Measurements from ENCODE around the gene DTX1.

Gene DTX1

DNA sequence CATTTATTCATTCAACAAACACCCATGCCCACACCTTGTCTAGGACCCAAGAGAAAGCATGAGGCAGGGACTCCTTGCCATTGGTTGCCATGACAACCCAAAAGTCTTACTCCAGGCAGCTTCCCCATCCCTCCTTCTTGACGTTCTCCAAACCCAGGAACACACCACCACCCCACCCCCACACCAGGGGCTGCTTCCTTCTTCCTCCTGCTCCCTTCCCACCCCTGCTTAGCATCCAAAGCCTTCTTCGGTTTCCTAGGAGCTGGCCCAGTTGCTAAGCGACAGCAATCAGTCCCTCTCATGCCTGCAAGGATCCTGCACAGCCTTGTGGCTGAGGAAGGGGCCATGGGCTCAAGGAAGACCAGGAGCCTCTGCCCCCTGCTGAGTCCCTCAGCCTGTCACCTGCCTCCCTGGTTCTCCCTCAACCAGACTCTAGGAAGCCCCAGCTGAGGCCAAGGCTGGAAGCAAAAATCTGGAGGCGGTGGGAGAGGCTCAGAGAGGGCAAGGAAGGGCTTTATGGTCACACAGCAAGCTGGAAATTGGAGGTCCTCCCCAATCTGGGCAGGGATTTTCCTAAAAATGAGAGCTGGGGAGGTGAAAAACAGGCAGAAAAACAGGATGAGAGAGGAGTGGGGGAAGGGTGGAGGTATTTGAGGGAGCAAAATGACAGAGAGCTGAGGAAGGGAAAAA is 63.6 kb downstream of the DTX1 start:
- no peak overlapping the region for H3K27ac ChIP-seq (ENCODE audit: low read depth, low read length)
- no peaks in the 10 kb centered on the region for H3K4me1 ChIP-seq (ENCODE audit: control insufficient read depth in 5 of 5, insufficient read depth in 5 of 5, low read length in 5 of 5)
- H3K9me3 ChIP-seq (ENCODE audit: control insufficient read depth in 5 of 5, low read length in 5 of 5): peaks cover 0 to 5% (median 3%) of the 10 kb centered on the region in 5 donors
- H3K36me3 ChIP-seq (ENCODE audit: control insufficient read depth in 5 of 5, insufficient read depth in 5 of 5, low read length in 5 of 5): no peaks in the 10 kb centered on the region
- no peak overlapping the region for H3K4me3 ChIP-seq (ENCODE audit: low read depth in 1 of 5, low read length in 5 of 5)
- peaks cover 0 to 16% (median 4%) of the 10 kb centered on the region in 5 donors for H3K27me3 ChIP-seq (ENCODE audit: control insufficient read depth in 5 of 5, insufficient read depth in 4 of 5, low read length in 5 of 5)
- H3K9ac ChIP-seq (ENCODE audit: low read length in 5 of 5): no peak overlapping the region

- Histone ChIP-seq H3K4me1 (ENCODE audit: control insufficient read depth in 5 of 5, insufficient read depth in 5 of 5, low read length in 5 of 5) (no peaks in the 10 kb centered on the region), H3K4me3 (ENCODE audit: low read depth in 1 of 5, low read length in 5 of 5) (no peak overlapping the region), H3K27me3 (ENCODE audit: control insufficient read depth in 5 of 5, insufficient read depth in 4 of 5, low read length in 5 of 5) (peaks cover 0 to 16% (median 4%) of the 10 kb centered on the region in 5 donors), H3K9me3 (ENCODE audit: control insufficient read depth in 5 of 5, low read length in 5 of 5) (peaks cover 0 to 5% (median 3%) of the 10 kb centered on the region in 5 donors), H3K27ac (ENCODE audit: low read depth, low read length) (no peak overlapping the region), H3K36me3 (ENCODE audit: control insufficient read depth in 5 of 5, insufficient read depth in 5 of 5, low read length in 5 of 5) (no peaks in the 10 kb centered on the region), H3K9ac (ENCODE audit: low read length in 5 of 5) (no peak overlapping the region)
Measured at GRCh38 chr12:113120670-113121370, 64.3 kb downstream of the DTX1 start.

DNA sequence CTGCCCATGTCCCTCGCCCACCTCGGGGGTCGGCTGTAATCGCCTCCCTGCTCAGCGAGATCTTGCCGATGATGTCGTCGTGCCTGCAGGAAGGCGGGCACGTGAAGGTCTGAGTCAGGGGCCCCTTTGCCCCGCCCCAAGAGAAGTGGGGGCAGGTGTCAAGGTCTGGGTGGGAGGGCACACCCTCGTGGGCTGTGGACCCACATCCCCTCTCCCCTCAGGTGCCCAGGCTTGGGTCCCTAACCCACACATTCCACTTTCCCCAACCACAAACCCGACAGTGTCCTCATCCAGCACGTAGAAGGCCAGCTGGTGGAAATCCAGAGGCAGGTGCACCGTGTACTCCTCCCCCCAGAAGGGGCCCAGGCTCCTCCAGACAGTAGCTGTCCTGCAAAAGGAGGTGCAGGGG is 71.3 kb downstream of the DTX1 start:
- Histone ChIP-seq H3K4me1 (ENCODE audit: control insufficient read depth in 5 of 5, insufficient read depth in 5 of 5, low read length in 5 of 5) (no peaks in the 10 kb centered on the region), H3K9ac (ENCODE audit: low read length in 5 of 5) (no peak overlapping the region), H3K36me3 (ENCODE audit: control insufficient read depth in 5 of 5, insufficient read depth in 5 of 5, low read length in 5 of 5) (no peaks in the 10 kb centered on the region), H3K27ac (ENCODE audit: low read depth, low read length) (no peak overlapping the region), H3K4me3 (ENCODE audit: low read depth in 1 of 5, low read length in 5 of 5) (no peak overlapping the region), H3K9me3 (ENCODE audit: control insufficient read depth in 5 of 5, low read length in 5 of 5) (peaks cover 0 to 5% (median 3%) of the 10 kb centered on the region in 5 donors), H3K27me3 (ENCODE audit: control insufficient read depth in 5 of 5, insufficient read depth in 4 of 5, low read length in 5 of 5) (peaks cover 0 to 19% (median 12%) of the 10 kb centered on the region in 5 donors)

DNA sequence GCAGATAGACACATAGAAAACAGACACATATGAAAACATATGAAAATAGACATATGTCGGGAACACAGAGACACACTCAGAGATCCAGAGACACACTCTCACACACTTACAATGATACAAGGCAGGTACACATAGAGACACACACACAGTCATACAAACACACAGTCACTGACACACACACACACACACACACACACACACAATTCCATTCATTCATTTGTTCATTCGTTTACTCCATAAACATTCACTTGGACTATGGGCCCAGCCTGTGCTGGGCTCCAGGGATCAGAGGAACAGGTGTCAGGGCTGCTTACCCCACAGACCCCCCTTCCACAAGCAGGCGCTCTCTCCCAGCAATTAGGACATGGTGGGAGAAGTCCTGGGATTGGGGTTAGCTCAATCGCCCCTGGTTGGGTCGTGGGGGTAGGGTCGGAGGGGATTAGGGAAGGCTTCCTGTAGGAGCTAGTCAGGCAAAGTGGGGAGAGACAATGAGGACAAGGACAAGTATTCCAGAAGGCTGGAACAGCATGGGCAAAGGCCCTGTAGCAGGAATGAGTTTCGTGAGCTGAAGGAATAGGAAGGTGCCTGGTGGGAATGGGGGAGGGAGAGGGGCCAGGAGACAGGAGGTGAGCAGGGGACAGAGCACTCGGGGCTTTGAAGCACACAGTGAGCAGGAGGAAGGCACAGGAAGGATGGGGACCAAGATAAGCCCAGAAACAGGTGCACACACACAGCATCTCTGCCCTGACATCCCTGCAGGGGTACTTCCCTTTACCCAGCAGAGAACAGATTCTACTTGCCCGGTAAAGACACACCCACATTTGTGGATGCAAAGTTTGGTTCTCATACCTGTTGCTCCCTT is 72.5 kb downstream of the DTX1 start:
- H3K9me3 ChIP-seq (ENCODE audit: control insufficient read depth in 5 of 5, low read length in 5 of 5): no peaks in the 10 kb centered on the region
- H3K4me3 ChIP-seq (ENCODE audit: low read depth in 1 of 5, low read length in 5 of 5): no peak overlapping the region
- H3K36me3 ChIP-seq (ENCODE audit: control insufficient read depth in 5 of 5, insufficient read depth in 5 of 5, low read length in 5 of 5): no peaks in the 10 kb centered on the region
- H3K4me1 ChIP-seq (ENCODE audit: control insufficient read depth in 5 of 5, insufficient read depth in 5 of 5, low read length in 5 of 5): no peaks in the 10 kb centered on the region
- no peak overlapping the region for H3K9ac ChIP-seq (ENCODE audit: low read length in 5 of 5)
- no peak overlapping the region for H3K27ac ChIP-seq (ENCODE audit: low read depth, low read length)
- H3K27me3 ChIP-seq (ENCODE audit: control insufficient read depth in 5 of 5, insufficient read depth in 4 of 5, low read length in 5 of 5): peaks cover 0 to 19% (median 15%) of the 10 kb centered on the region in 5 donors

GRCh38 chr12:113129664-113130456 is 73.3 kb downstream of the DTX1 start:
- Histone ChIP-seq H3K27me3 (ENCODE audit: control insufficient read depth in 5 of 5, insufficient read depth in 4 of 5, low read length in 5 of 5) (peaks cover 2 to 24% (median 19%) of the 10 kb centered on the region in 5 donors), H3K27ac (ENCODE audit: low read depth, low read length) (no peak overlapping the region), H3K4me1 (ENCODE audit: control insufficient read depth in 5 of 5, insufficient read depth in 5 of 5, low read length in 5 of 5) (no peaks in the 10 kb centered on the region), H3K9me3 (ENCODE audit: control insufficient read depth in 5 of 5, low read length in 5 of 5) (no peaks in the 10 kb centered on the region), H3K4me3 (ENCODE audit: low read depth in 1 of 5, low read length in 5 of 5) (no peak overlapping the region), H3K9ac (ENCODE audit: low read length in 5 of 5) (no peak overlapping the region), H3K36me3 (ENCODE audit: control insufficient read depth in 5 of 5, insufficient read depth in 5 of 5, low read length in 5 of 5) (no peaks in the 10 kb centered on the region)

DNA sequence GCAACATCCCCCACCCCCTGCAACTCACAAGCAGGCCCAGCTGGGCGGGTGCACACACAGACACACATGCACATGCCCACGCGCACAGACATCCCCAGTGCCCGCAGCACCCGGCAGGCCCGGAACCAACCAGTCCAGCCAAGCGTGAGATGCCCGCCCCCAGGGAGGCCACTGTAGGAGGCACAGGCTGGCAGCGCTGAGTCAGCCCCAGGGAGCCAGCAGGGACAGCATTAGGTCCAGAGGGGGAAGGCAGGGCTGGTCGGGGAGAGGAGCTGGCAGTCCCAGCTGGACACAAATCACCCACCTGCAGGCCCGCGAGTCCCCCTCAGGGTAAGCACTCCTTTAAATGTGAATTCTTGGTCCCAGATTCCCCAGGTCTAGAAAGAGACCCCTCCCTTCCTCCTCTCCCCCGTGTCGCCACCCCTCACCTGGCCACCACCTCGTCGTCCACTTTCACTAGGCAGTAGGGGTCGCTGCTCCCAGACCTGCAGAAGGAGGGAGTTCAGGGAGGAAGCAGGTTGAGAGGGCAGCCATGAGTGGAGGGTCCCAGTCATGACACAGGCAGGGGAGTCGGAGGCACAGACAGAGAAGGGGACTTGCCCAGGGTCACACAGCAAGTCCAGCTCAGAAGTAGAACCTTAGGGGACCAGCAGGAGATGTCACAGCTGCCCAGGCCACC is 74.1 kb downstream of the DTX1 start:
- Histone ChIP-seq H3K27ac (ENCODE audit: low read depth, low read length) (no peak overlapping the region), H3K4me3 (ENCODE audit: low read depth in 1 of 5, low read length in 5 of 5) (no peak overlapping the region), H3K9ac (ENCODE audit: low read length in 5 of 5) (no peak overlapping the region), H3K4me1 (ENCODE audit: control insufficient read depth in 5 of 5, insufficient read depth in 5 of 5, low read length in 5 of 5) (peaks cover 0 to 3% (median 0%) of the 10 kb centered on the region in 5 donors), H3K9me3 (ENCODE audit: control insufficient read depth in 5 of 5, low read length in 5 of 5) (no peaks in the 10 kb centered on the region), H3K27me3 (ENCODE audit: control insufficient read depth in 5 of 5, insufficient read depth in 4 of 5, low read length in 5 of 5) (peaks cover 6 to 30% (median 25%) of the 10 kb centered on the region in 5 donors), H3K36me3 (ENCODE audit: control insufficient read depth in 5 of 5, insufficient read depth in 5 of 5, low read length in 5 of 5) (no peaks in the 10 kb centered on the region)

GRCh38 chr12:113131556-113131955 is 75.0 kb downstream of the DTX1 start:
- H3K27ac ChIP-seq (ENCODE audit: low read depth, low read length): no peak overlapping the region
- H3K9ac ChIP-seq (ENCODE audit: low read length in 5 of 5): no peak overlapping the region
- no peaks in the 10 kb centered on the region for H3K9me3 ChIP-seq (ENCODE audit: control insufficient read depth in 5 of 5, low read length in 5 of 5)
- peaks cover 7 to 38% (median 33%) of the 10 kb centered on the region in 5 donors for H3K27me3 ChIP-seq (ENCODE audit: control insufficient read depth in 5 of 5, insufficient read depth in 4 of 5, low read length in 5 of 5)
- peaks cover 0 to 9% (median 5%) of the 10 kb centered on the region in 5 donors for H3K4me1 ChIP-seq (ENCODE audit: control insufficient read depth in 5 of 5, insufficient read depth in 5 of 5, low read length in 5 of 5)
- no peak overlapping the region for H3K4me3 ChIP-seq (ENCODE audit: low read depth in 1 of 5, low read length in 5 of 5)
- no peaks in the 10 kb centered on the region for H3K36me3 ChIP-seq (ENCODE audit: control insufficient read depth in 5 of 5, insufficient read depth in 5 of 5, low read length in 5 of 5)

- H3K36me3 ChIP-seq (ENCODE audit: control insufficient read depth in 5 of 5, insufficient read depth in 5 of 5, low read length in 5 of 5): no peaks in the 10 kb centered on the region
- H3K4me3 ChIP-seq (ENCODE audit: low read depth in 1 of 5, low read length in 5 of 5): no peak overlapping the region
- peaks cover 0 to 12% (median 5%) of the 10 kb centered on the region in 5 donors for H3K4me1 ChIP-seq (ENCODE audit: control insufficient read depth in 5 of 5, insufficient read depth in 5 of 5, low read length in 5 of 5)
- no peaks in the 10 kb centered on the region for H3K9me3 ChIP-seq (ENCODE audit: control insufficient read depth in 5 of 5, low read length in 5 of 5)
- no peak overlapping the region for H3K27ac ChIP-seq (ENCODE audit: low read depth, low read length)
- peaks cover 7 to 35% (median 28%) of the 10 kb centered on the region in 5 donors for H3K27me3 ChIP-seq (ENCODE audit: control insufficient read depth in 5 of 5, insufficient read depth in 4 of 5, low read length in 5 of 5)
- no peak overlapping the region for H3K9ac ChIP-seq (ENCODE audit: low read length in 5 of 5)
Measured at GRCh38 chr12:113133036-113133435, 76.5 kb downstream of the DTX1 start.

DNA sequence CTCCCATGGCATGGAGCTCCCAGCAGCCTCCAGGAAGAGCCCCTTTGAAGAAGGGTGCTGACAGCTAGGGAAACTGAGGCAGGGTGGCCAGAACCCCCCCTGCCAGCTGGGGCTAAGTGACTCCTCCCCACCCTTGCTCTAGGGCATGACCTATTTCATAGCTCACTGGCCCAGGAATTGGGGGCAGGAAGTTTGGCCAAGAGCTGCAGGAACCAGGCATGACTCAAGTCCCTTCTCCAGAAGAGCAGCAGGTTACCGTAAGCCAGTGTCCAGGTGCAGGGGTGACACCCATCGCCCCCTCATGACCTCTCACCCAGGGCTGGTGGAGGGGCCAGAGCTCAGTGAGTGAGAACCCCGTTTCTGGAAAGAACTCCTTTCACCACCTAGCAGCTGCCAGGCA is 77.1 kb downstream of the DTX1 start:
- Histone ChIP-seq H3K27ac (ENCODE audit: low read depth, low read length) (no peak overlapping the region), H3K9me3 (ENCODE audit: control insufficient read depth in 5 of 5, low read length in 5 of 5) (no peaks in the 10 kb centered on the region), H3K27me3 (ENCODE audit: control insufficient read depth in 5 of 5, insufficient read depth in 4 of 5, low read length in 5 of 5) (peaks cover 7 to 34% (median 27%) of the 10 kb centered on the region in 5 donors), H3K4me3 (ENCODE audit: low read depth in 1 of 5, low read length in 5 of 5) (no peak overlapping the region), H3K36me3 (ENCODE audit: control insufficient read depth in 5 of 5, insufficient read depth in 5 of 5, low read length in 5 of 5) (no peaks in the 10 kb centered on the region), H3K9ac (ENCODE audit: low read length in 5 of 5) (no peak overlapping the region), H3K4me1 (ENCODE audit: control insufficient read depth in 5 of 5, insufficient read depth in 5 of 5, low read length in 5 of 5) (peaks cover 0 to 12% (median 5%) of the 10 kb centered on the region in 5 donors)
